HepG2 (cell line): ENCODE measurements around the gene TEKT5. TPM values are rescaled to one million over a fixed set of nuclear protein-coding genes. Genes with fewer than 3 reads are reported as not detected.

Source experiments
- BCLAF1 ChIP-seq: fragments of 450-650 bp; IDR thresholded peaks from 2 replicates; pipeline ENCODE4 v1.6.1; 2017; ENCODE audit warnings: mild to moderate bottlenecking
- BHLHE40 ChIP-seq: IDR thresholded peaks from 2 replicates; pipeline ENCODE4 v1.6.1; 2011; ENCODE audit warnings: low read length, improper control_type of control experiment
- BORCS8-MEF2B ChIP-seq: sonication (generic); formaldehyde crosslinking; IDR thresholded peaks from 2 replicates; pipeline ENCODE4 v1.8.0; 2022; ENCODE audit warnings: mild to moderate bottlenecking, missing genetic modification reagents
- CEBPZ ChIP-seq: IDR thresholded peaks from 2 replicates; pipeline ENCODE4 v1.6.1; 2012; ENCODE audit warnings: low read length, improper control_type of control experiment
- HDAC2 ChIP-seq: sonication (generic); formaldehyde crosslinking; IDR thresholded peaks from 2 replicates; pipeline ENCODE4 v1.4.0; 2020; ENCODE audit warnings: missing genetic modification reagents
- ISX ChIP-seq: sonication (generic); formaldehyde crosslinking; conservative IDR thresholded peaks from 2 replicates; pipeline ENCODE4 v1.5.0; 2020; ENCODE audit warnings: missing genetic modification reagents
- KLF6 ChIP-seq: IDR thresholded peaks from 2 replicates; pipeline ENCODE4 v1.8.0; 2016; ENCODE audit warnings: missing biosample characterization, missing genetic modification reagents
- MAX ChIP-seq: IDR thresholded peaks from 2 replicates; pipeline ENCODE4 v1.6.1; 2012; ENCODE audit warnings: inconsistent platforms
- PRDM4 ChIP-seq: sonication (generic); formaldehyde crosslinking; IDR thresholded peaks from 2 replicates; pipeline ENCODE4 v1.9.0; 2021; ENCODE audit warnings: missing genetic modification reagents, borderline replicate concordance
- RAD51 ChIP-seq: fragments of 450-650 bp; IDR thresholded peaks from 2 replicates; pipeline ENCODE4 v1.6.1; 2016; ENCODE audit warnings: borderline replicate concordance
- RBAK ChIP-seq: sonication (generic); formaldehyde crosslinking; IDR thresholded peaks from 2 replicates; pipeline ENCODE4 v1.5.1; 2020; ENCODE audit warnings: mild to moderate bottlenecking, missing genetic modification reagents
- XRCC5 ChIP-seq: fragments of 200-400 bp; formaldehyde crosslinking; optimal IDR thresholded peaks from 2 replicates; pipeline ENCODE3; 2017; ENCODE audit warnings: mild to moderate bottlenecking, low read length
- ZHX2 ChIP-seq, 2 experiments: sonication (generic) in 1 of 2; formaldehyde crosslinking in 1 of 2; IDR thresholded peaks; 2 replicates each; pipeline versions ENCODE4 v1.6.1 to v1.9.0; 2014 to 2022; ENCODE audit warnings: antibody characterized with exemption in 1 of 2, borderline replicate concordance in 1 of 2, inconsistent platforms in 1 of 2, low read depth in 1 of 2, missing genetic modification reagents in 1 of 2
- polyA plus RNA-seq, 8 experiments: library from polyadenylated mRNA; depleted of rRNA in 3 of 8; stranded (reverse) in 7 of 8; unstranded in 1 of 8; fragments of >200 nt; fragmentation: Illumina TruSeq in 4 of 8; extraction: Trizol in 4 of 8; gene quantifications; 2 replicates each; pipeline versions ENCODE4 v1.2.1 to v1.2.3, GENCODE V29; 2011 to 2016; ENCODE audit warnings: low read depth in 4 of 8, missing spikeins in 1 of 8, mixed read lengths in 1 of 8; ENCODE audit not compliant: insufficient read depth in 1 of 8
- total RNA-seq, 5 experiments: library from RNA; depleted of rRNA; stranded (reverse); fragments of >200 nt; fragmentation: Illumina TruSeq; extraction: Trizol; gene quantifications; 2 replicates each; pipeline ENCODE4 v1.2.3, GENCODE V29; 2016; ENCODE audit warnings: low read depth in 1 of 5

TEKT5 gene
- total and polyA plus RNA-seq, 2 of the 13 experiments (the other 11 are each of a cell fraction or from before 2014, with no cell fraction given): 0.16 TPM; not detected in 1

GRCh38 chr16:10743610-10744369, 49.1 kb upstream of the TEKT5 start, which contains the start of gene NUBP1 (continued):
- no peak; the same call in 1 of the 2 replicates for TF ChIP-seq PRDM4 (CRISPR knock-in tag)
- TF ChIP-seq KLF6: peak; percentile 93
- TF ChIP-seq MAX: peak; percentile 98
- peak; percentile 60 for TF ChIP-seq HDAC2 (CRISPR knock-in tag)
- TF ChIP-seq BCLAF1: no peak
- peak; percentile 90 for TF ChIP-seq ISX (CRISPR knock-in tag)
- no peak for TF ChIP-seq RAD51
- peak; percentile 52 for TF ChIP-seq XRCC5
- TF ChIP-seq BORCS8-MEF2B (CRISPR knock-in tag): peak; percentile 99
- peak; percentile 76 for TF ChIP-seq ZHX2 (IDR thresholded peaks at IDR 0.05; ENCODE audit: low read depth)
- TF ChIP-seq ZHX2 (CRISPR knock-in tag; IDR thresholded peaks at IDR 0.05; ENCODE audit: borderline replicate concordance): peak; percentile 90
- no peak for TF ChIP-seq BHLHE40
- TF ChIP-seq CEBPZ: no peak
- TF ChIP-seq RBAK (CRISPR knock-in tag): no peak
